CD14-positive monocyte (primary cell): ENCODE measurements around the gene DNAJB8. TPM values are rescaled to one million over a fixed set of nuclear protein-coding genes. Genes with fewer than 3 reads are reported as not detected.

Experiments used
- DNase-seq, 3 donors: peaks; one replicate each; pipeline ENCODE4 v3.0.0-alpha.2; 2011 to 2022
- H2AFZ ChIP-seq: 2 replicates; pipeline ENCODE4 v1.6.0; 2012; ENCODE audit warnings: mild to moderate bottlenecking, low read depth, low read length, inconsistent platforms; ENCODE audit not compliant: insufficient read depth, poor library complexity, severe bottlenecking
- H3K27ac ChIP-seq, 2 donors: 1 replicate in 1 of 2; 2 replicates in 1 of 2; pipeline ENCODE4 v1.5.1; 2012 to 2013; ENCODE audit warnings: low read length in 2 of 2, control low read depth in 1 of 2, inconsistent platforms in 1 of 2, low read depth in 1 of 2, mild to moderate bottlenecking in 1 of 2
- H3K27me3 ChIP-seq, 2 donors: one replicate each; pipeline versions ENCODE4 v1.6.0 to v1.6.1; 2011 to 2013; ENCODE audit warnings: low read length in 2 of 2; ENCODE audit not compliant: control insufficient read depth in 2 of 2, insufficient read depth in 2 of 2
- H3K36me3 ChIP-seq, 2 donors: replicated peaks in 1 of 2; 1 replicate in 1 of 2; 2 replicates in 1 of 2; pipeline versions ENCODE4 v1.5.1 to v1.6.1; 2012 to 2013; ENCODE audit warnings: low read length in 2 of 2, control low read depth in 1 of 2, inconsistent platforms in 1 of 2, mild to moderate bottlenecking in 1 of 2; ENCODE audit not compliant: insufficient read depth in 2 of 2, control insufficient read depth in 1 of 2
- H3K4me1 ChIP-seq, 2 donors: 1 replicate in 1 of 2; 2 replicates in 1 of 2; pipeline versions ENCODE4 v1.5.1 to v1.6.1; 2012 to 2013; ENCODE audit warnings: low read length in 2 of 2, control low read depth in 1 of 2, inconsistent platforms in 1 of 2, mild to moderate bottlenecking in 1 of 2, moderate library complexity in 1 of 2; ENCODE audit not compliant: insufficient read depth in 2 of 2, control insufficient read depth in 1 of 2
- H3K4me2 ChIP-seq: replicated peaks from 2 replicates; pipeline ENCODE3; 2012; ENCODE audit warnings: low read length, moderate library complexity, mild to moderate bottlenecking; ENCODE audit not compliant: poor library complexity, severe bottlenecking; ENCODE audit errors: extremely low read depth
- H3K4me3 ChIP-seq, 3 experiments: fragments of 200-600 bp in 1 of 3; sonication (generic) in 1 of 3; replicated peaks in 1 of 3; 1 replicate in 2 of 3; 2 replicates in 1 of 3; pipeline ENCODE4 v1.5.1; 2011 to 2013; ENCODE audit warnings: low read length in 3 of 3, mild to moderate bottlenecking in 3 of 3, control low read depth in 2 of 3, low read depth in 2 of 3, inconsistent platforms in 1 of 3, moderate library complexity in 1 of 3
- H3K79me2 ChIP-seq: 2 replicates; pipeline ENCODE4 v1.6.0; 2012; ENCODE audit warnings: mild to moderate bottlenecking, control low read depth, inconsistent platforms, low read length, moderate library complexity; ENCODE audit not compliant: insufficient read depth
- H3K9ac ChIP-seq: 2 replicates; pipeline ENCODE4 v1.6.0; 2017; ENCODE audit warnings: low read length, mild to moderate bottlenecking; ENCODE audit not compliant: insufficient read depth, poor library complexity, severe bottlenecking
- H3K9me3 ChIP-seq, 2 donors: replicated peaks in 1 of 2; 1 replicate in 1 of 2; 2 replicates in 1 of 2; pipeline versions ENCODE4 v1.5.1 to v1.6.1; 2012 to 2013; ENCODE audit warnings: low read length in 2 of 2, control low read depth in 1 of 2; ENCODE audit not compliant: control insufficient read depth in 1 of 2, insufficient read depth in 1 of 2
- H4K20me1 ChIP-seq: 2 replicates; pipeline ENCODE4 v1.6.0; 2012; ENCODE audit warnings: mild to moderate bottlenecking, low read length, control low read depth, moderate library complexity; ENCODE audit not compliant: insufficient read depth
- H3K27ac Mint-ChIP-seq, 7 donors: one replicate each; pipeline ENCODE4 v1.8.0; 2020; ENCODE audit warnings: mild to moderate bottlenecking in 7 of 7, mixed read lengths in 7 of 7, moderate library complexity in 6 of 7, inconsistent platforms in 2 of 7
- H3K27me3 Mint-ChIP-seq, 3 donors: one replicate each; pipeline ENCODE4 v1.8.0; 2021 to 2022; ENCODE audit warnings: low read depth in 3 of 3, mild to moderate bottlenecking in 3 of 3, mixed read lengths in 3 of 3, moderate library complexity in 3 of 3, inconsistent platforms in 1 of 3
- H3K36me3 Mint-ChIP-seq, 2 donors: one replicate each; pipeline ENCODE4 v1.8.0; 2020; ENCODE audit warnings: mixed read lengths in 2 of 2, inconsistent platforms in 1 of 2, mild to moderate bottlenecking in 1 of 2
- H3K4me1 Mint-ChIP-seq: one replicate; pipeline ENCODE4 v1.8.0; 2020; ENCODE audit warnings: mild to moderate bottlenecking, mixed read lengths
- H3K4me3 Mint-ChIP-seq, 2 donors: one replicate each; pipeline ENCODE4 v1.8.0; 2020; ENCODE audit warnings: mild to moderate bottlenecking in 2 of 2, mixed read lengths in 2 of 2, moderate library complexity in 1 of 2
- H3K9me3 Mint-ChIP-seq, 7 donors: one replicate each; pipeline ENCODE4 v1.8.0; 2020 to 2022; ENCODE audit warnings: mixed read lengths in 7 of 7, mild to moderate bottlenecking in 6 of 7, moderate library complexity in 6 of 7, inconsistent platforms in 2 of 7
- WGBS: methylation state at CpG from one replicate; pipeline ENCODE4 v1.1.5; 2013; ENCODE audit warnings: missing lambda C conversion rate; ENCODE audit not compliant: insufficient coverage; 5-methylcytosine and 5-hydroxymethylcytosine counted together
- intact Hi-C, 2 donors: fragments of 100-400 bp; cut with micrococcal nuclease; formaldehyde crosslinking; loops; one replicate each; pipeline versions ENCODE4 v1.15.0 to v1.15.1; 2023
- polyA plus RNA-seq, 3 donors: library from polyadenylated mRNA; depleted of rRNA in 1 of 3; unstranded in 2 of 3; stranded (reverse) in 1 of 3; fragments of 300-500 nt in 2 of 3; fragments of >200 nt in 1 of 3; fragmentation: Illumina TruSeq in 2 of 3; gene quantifications; 1 replicate in 2 of 3; 2 replicates in 1 of 3; pipeline ENCODE4 v1.2.3, GENCODE V29; 2012 to 2021
- TF ChIP-seq, protein P1 (sequence below): fragments of 200-600 bp; IDR thresholded peaks from one replicate; pipeline ENCODE4 v1.8.0; 2022; ENCODE audit warnings: antibody characterized with exemption, mild to moderate bottlenecking

The DNAJB8 gene
- polyA plus RNA-seq, 3 donors: not detected

DNA sequence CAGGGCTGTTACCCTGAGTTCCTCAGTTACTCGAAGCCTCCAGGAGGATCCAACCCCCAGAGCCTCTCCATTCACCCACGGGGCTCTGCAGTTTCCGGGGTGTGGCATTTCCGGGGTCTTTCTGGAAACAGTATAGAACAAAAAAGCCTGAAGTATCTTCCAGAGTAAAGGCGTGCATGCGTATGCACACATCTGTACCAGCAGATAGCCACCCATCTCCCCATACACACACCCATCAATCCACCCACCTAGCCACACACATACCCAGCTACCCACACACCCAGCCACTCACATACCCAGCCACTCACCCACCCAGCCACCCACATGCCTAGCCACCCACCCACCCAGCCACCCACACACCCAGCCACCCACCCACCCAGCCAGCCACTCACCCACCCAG is 2.9 kb upstream of the DNAJB8 start:
- H3K4me3 Mint-ChIP-seq: no peak overlapping the region

DNA sequence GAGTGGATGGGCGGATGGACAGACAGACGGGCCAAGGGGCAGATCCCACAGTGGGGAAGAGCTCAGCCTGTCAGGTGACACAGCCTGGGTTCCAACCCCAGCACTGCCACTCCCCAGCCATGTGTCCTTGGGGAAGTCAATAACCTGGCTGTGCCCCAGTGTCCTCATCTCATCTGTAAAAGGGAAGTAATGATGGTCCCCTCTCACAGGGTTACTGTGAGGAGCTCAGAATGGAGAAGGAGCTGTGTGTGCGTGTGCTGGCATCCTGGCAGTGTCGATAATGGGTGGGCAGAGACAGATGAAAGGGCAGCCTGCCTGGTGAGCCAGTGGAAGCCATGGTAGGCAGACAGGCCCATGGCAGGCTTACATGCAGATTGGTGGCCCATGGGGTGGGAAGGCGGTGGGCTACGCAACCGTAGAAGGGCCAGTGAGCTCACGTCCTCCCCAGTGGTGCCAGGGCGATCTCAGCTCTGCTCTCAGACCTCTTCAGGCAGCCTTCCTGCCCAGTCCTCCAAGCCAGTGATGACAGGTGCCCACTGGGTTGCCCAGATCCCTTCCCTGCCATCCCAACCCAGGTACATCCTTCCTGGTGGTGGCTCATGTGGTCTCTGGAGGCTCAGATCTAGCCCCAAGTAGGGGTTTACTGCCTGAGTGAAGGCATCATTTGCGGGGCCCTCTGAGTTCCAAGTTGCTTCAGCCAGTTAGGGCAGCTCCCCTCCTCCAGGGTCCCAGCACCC is 2.3 kb upstream of the DNAJB8 start:
- Histone ChIP-seq H3K9ac (no peak overlapping the region), H2AFZ (no peak overlapping the region), H3K4me1 (no peaks in the 10 kb centered on the region), H3K36me3 (no peaks in the 10 kb centered on the region), H3K4me2 (no peak overlapping the region), H4K20me1 (no peaks in the 10 kb centered on the region), H3K9me3 (no peaks in the 10 kb centered on the region), H3K27ac (no peak overlapping the region), H3K79me2 (no peaks in the 10 kb centered on the region), H3K27me3 (no peaks in the 10 kb centered on the region), H3K4me3 (no peak overlapping the region)
- Mint-ChIP-seq H3K27ac (no peak overlapping the region), H3K4me1 (no peaks in the 10 kb centered on the region), H3K27me3 (peaks cover 10 to 27% (median 20%) of the 10 kb centered on the region in 3 donors), H3K4me3 (no peak overlapping the region), H3K9me3 (peaks cover 0 to 2% (median 0%) of the 10 kb centered on the region in 7 donors), H3K36me3 (no peaks in the 10 kb centered on the region)
- intact Hi-C loops: no loop called here
- TF ChIP-seq, protein P1, sequence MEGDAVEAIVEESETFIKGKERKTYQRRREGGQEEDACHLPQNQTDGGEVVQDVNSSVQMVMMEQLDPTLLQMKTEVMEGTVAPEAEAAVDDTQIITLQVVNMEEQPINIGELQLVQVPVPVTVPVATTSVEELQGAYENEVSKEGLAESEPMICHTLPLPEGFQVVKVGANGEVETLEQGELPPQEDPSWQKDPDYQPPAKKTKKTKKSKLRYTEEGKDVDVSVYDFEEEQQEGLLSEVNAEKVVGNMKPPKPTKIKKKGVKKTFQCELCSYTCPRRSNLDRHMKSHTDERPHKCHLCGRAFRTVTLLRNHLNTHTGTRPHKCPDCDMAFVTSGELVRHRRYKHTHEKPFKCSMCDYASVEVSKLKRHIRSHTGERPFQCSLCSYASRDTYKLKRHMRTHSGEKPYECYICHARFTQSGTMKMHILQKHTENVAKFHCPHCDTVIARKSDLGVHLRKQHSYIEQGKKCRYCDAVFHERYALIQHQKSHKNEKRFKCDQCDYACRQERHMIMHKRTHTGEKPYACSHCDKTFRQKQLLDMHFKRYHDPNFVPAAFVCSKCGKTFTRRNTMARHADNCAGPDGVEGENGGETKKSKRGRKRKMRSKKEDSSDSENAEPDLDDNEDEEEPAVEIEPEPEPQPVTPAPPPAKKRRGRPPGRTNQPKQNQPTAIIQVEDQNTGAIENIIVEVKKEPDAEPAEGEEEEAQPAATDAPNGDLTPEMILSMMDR: no peak
- WGBS: 71% methylated on average over 10 of the region's 10 CpGs
- DNase-seq: no peak

More for the DNA sequence above, 2.9 kb upstream of the DNAJB8 start:
- no peaks in the 10 kb centered on the region for H3K9me3 ChIP-seq
- no peak overlapping the region for H3K4me3 ChIP-seq
- H3K36me3 ChIP-seq: no peaks in the 10 kb centered on the region
- H3K27ac Mint-ChIP-seq: no peak overlapping the region
- TF ChIP-seq, protein P1: no peak
- 95% methylated on average over 6 of the region's 6 CpGs for WGBS
- no peak overlapping the region for H3K27ac ChIP-seq
- no peaks in the 10 kb centered on the region for H4K20me1 ChIP-seq
- intact Hi-C loops: no loop called here
- no peaks in the 10 kb centered on the region for H3K27me3 ChIP-seq
- H3K79me2 ChIP-seq: no peaks in the 10 kb centered on the region
- no peaks in the 10 kb centered on the region for H3K36me3 Mint-ChIP-seq
- no peak for DNase-seq
- peaks cover 0 to 2% (median 0%) of the 10 kb centered on the region in 7 donors for H3K9me3 Mint-ChIP-seq
- peaks cover 10 to 28% (median 20%) of the 10 kb centered on the region in 3 donors for H3K27me3 Mint-ChIP-seq
- H3K9ac ChIP-seq: no peak overlapping the region
- H3K4me1 Mint-ChIP-seq: no peaks in the 10 kb centered on the region
- no peaks in the 10 kb centered on the region for H3K4me1 ChIP-seq
- H3K4me2 ChIP-seq: no peak overlapping the region
- H2AFZ ChIP-seq: no peak overlapping the region
